GM12872 (cell line): ENCODE results near the gene RAB40C.
A peak's percentile ranks its signal among the peaks of the same experiment; 100 is the strongest.

Source experiments
- TF ChIP-seq, protein P1 (sequence below): IDR thresholded peaks from 3 replicates; pipeline ENCODE4 v1.5.1; 2011; ENCODE audit warnings: low read depth, mild to moderate bottlenecking, low read length, moderate library complexity; ENCODE audit not compliant: insufficient read depth

The RAB40C gene

DNA sequence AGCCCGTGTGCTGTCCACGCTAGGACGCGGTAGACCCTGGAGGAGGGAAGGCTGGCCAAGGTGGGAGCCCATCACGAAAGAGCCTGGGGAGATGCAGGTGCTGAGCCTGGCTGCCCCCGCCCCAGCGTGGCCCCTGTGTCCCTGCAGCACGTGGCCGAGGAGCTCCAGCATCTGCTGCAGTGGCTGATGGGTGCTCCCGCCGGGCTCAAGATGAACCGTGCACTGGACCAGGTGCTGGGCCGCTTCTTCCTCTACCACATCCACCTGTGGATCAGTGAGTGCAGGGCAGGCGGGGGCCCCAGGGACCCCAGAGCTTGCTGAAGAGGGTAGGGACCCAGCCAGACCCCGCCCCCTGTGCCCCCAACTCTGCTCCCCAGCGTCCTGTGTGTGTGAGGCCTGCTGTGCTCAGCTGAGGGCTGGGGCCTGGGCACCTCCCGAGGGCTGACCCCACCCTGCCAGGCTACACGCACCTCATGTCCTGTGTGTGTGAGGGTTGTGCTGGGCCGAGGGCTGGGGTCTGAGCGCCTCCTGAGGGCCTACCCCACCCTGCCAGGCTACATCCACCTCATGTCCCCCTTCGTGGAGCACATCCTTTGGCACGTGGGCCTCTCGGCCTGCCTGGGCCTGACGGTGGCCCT lies 11.5 kb upstream of the RAB40C start:
- TF ChIP-seq, protein P1, sequence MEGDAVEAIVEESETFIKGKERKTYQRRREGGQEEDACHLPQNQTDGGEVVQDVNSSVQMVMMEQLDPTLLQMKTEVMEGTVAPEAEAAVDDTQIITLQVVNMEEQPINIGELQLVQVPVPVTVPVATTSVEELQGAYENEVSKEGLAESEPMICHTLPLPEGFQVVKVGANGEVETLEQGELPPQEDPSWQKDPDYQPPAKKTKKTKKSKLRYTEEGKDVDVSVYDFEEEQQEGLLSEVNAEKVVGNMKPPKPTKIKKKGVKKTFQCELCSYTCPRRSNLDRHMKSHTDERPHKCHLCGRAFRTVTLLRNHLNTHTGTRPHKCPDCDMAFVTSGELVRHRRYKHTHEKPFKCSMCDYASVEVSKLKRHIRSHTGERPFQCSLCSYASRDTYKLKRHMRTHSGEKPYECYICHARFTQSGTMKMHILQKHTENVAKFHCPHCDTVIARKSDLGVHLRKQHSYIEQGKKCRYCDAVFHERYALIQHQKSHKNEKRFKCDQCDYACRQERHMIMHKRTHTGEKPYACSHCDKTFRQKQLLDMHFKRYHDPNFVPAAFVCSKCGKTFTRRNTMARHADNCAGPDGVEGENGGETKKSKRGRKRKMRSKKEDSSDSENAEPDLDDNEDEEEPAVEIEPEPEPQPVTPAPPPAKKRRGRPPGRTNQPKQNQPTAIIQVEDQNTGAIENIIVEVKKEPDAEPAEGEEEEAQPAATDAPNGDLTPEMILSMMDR, result no peak

DNA sequence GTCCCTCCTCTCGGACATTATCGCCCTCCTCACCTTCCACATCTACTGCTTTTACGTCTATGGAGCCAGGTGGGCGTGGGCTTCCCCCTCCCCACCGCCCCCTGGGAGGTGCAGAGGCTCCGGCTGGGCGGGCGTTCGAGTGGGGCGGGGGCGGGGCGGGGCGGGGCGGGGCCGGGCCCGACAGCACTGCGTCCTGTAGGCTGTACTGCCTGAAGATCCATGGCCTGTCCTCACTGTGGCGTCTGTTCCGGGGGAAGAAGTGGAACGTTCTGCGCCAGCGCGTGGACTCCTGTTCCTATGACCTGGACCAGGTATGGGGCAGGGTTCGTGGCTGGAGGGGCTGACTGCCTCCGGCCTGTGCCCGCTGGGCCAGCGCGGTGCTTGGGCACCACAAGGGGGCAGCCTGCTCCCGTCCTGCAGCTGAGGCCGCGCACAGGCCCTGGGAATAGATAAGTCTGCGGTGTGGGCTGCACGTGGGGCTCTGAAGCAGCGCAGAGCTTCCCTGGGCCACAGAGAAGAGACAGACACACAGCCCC lies 10.9 kb upstream of the RAB40C start:
- TF ChIP-seq, protein P1, result peak; percentile 91

DNA sequence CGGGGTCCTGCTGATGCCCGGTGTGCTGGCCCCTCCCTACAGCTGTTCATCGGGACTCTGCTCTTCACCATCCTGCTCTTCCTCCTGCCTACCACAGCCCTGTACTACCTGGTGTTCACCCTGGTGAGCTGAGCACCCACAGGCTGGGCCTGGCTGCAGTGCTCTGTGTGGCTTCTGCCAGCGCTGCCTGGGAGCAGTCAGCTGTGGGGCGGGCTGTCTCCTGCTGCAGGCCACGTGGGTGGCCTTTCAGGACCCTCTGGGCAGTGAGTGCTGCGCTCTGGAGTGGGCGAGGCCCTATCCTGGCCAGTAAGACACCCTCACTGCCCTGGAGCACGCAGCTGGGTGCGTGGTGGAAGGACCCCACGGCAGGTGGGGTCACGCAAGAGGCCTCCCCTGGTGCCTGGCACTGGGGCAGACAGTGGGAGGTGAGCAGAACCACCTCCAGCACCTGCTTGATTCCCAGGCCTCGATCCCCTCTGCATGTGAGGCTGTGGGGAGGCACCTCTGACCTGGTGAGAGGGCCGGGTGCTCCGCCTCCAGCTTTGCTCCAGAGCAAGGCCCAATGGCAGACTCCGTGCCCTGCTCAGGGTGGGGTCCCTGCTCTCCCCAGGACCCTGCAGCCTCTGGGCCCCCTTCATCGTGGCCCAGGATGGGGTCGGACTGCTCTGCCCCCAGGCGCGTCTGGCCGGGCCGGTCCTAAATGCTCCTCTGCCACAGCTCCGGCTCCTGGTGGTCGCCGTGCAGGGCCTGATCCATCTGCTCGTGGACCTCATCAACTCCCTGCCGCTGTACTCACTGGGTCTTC lies 9.5 kb upstream of the RAB40C start:
- TF ChIP-seq, protein P1, result no peak

DNA sequence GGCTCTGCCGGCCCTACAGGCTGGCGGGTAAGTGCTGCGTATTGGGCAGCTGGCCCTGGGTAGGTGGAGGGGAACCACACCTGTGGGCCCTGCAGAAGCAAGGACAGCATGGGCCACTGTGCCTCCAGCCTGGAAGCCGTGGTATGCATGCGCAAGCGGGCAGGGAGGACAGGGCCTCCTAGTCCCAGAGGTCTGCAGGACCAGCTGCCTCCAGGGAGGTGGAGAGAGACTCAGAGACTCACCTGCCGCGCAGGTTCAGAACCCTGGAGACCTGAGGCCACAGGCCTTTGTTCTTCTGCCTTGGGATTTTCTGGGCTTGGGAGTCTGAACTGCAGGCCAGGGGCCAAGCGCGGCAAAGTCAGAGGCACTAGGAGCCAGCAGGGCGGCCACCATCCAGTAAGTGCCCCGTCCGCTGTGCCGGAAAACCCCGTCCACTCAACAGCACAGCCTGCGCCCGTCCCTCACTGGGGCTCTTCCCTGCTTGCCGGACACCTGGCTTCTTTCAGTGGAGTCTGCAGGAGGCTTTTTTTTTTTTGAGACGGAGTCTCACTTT lies 8.8 kb upstream of the RAB40C start:
- TF ChIP-seq, protein P1, result no peak

DNA sequence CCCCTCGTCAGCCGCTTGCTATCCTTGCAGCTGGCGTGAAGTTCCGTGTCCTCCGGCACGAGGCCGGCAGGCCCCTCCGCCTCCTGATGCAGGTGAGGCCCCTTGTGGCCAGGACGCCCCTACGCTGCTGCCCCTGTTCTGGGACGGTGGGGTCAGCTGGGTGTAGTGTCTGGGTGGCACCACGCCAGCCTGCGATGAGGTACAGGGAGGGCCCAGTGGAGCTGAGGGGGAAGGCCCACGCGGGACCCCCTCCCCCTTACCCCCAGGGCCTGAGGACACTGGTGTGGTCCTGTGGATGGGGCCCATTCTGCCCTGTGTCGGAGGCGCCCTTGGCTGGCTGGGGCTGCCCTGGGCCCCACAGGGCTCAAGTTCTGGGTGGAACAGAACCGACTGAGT lies 7.7 kb upstream of the RAB40C start:
- TF ChIP-seq, protein P1, result no peak

DNA sequence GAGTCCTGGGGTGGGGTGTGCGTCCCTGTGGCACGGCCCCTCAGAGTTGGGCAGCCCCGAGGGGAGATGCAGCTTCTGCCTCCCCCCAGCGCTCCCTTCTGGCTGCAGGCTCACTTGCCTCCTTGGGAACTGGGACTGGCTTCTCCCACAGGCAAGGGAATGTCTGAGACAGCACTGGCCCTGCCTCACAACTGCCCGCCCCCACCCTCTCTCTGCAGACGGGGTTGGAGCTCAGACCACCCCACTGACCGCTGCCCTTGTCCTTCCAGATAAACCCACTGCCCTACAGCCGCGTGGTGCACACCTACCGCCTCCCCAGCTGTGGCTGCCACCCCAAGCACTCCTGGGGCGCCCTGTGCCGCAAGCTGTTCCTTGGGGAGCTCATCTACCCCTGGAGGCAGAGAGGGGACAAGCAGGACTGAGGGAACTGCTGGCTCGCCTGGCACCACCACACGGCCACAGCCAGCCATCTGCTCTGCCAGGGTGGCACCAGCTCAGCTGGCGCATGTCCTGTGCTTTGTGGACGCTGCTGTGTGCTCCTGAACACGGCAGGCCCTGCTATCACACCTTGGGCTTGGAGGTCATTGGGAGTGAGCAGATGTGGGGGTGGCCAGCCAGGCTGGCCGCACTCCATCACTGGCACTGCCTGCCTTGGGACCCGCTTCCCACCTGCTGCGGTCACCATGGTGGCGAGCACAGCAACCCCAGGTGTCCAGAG lies 7.1 kb upstream of the RAB40C start:
- TF ChIP-seq, protein P1, result no peak

DNA sequence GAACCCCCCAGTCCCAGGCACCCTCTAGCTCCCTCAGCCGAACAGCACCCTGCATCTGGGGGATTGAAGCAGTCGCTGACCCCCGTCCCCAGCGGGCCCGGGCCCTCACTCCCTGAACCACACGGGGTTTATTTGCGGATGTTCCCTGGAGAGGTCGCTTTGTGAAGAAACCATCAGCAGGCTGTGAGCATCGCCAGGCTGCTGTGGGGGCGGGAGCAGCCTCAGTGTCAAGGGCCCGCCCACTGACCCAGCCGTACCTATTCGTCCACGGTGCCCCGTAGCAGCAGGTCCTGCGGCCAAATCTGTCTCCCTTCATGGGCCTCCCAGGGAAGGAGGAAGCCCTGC lies 6.4 kb upstream of the RAB40C start:
- TF ChIP-seq, protein P1, result no peak
